Daoy (cell line): ENCODE measurements around the gene MEGF9. TPM values are rescaled to one million over a fixed set of nuclear protein-coding genes. Genes with fewer than 3 reads are reported as not detected.
"Not testable (repeated sequence)": the region's sequence is repeated elsewhere in the genome, so short reads cannot be mapped to it uniquely, and the experiment has no call there.

Experiments used
- DNase-seq: peaks from one replicate; pipeline ENCODE4 v3.0.0-alpha.2; 2015; ENCODE audit warnings: low read depth
- total RNA-seq: library from RNA; depleted of rRNA; stranded (reverse); fragments of >200 nt; shearing (Covaris generic); gene quantifications from 2 replicates; pipeline ENCODE4 v1.2.3, GENCODE V29; 2014; rRNA removed

The MEGF9 gene
- 7.1 and 8.0 TPM in 2 replicates for total RNA-seq

DNA sequence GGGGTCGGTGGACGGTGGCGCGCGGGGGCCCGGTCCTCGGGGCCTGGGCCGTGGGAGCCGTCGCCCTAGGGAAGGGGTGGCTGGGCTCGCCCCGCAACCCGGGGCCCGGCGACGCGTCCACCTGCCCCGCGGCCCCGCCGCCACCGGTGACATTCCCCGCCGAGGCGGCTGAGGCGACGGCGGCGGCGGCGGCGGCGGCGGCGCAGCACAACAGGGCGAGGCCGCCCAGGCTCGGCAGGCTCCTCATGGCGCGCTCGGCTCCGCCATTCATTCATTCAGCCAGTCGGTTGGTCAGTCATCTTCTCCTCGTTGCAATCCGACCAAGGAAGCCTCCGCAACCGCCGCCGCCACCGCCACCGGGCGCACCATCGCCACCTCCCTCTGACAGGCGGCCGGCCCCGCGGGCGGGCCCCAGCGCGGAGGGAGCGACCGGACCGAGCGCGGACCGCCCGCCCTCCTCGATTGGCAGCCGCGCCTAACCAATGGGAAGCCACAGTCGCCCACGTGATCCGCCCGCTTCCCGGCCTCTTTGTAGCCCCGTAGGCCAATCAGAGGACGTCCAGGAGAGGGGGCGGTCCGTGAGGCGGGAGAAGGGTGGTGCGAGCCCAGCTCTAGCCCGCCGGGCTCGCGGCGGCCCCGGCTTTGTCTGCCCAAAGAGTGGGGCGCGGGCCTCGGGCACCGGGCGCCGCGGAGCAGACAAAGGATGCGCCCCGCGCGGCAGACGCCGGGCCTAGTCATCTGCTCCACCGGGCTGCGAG is at the start of gene MEGF9:
Gene MEGF9 (minus strand): TSS at position 383 of the 758 bp plus-strand sequence. CDS start 112 bp downstream, at position 271.
- peak; percentile 100 for DNase-seq

DNA sequence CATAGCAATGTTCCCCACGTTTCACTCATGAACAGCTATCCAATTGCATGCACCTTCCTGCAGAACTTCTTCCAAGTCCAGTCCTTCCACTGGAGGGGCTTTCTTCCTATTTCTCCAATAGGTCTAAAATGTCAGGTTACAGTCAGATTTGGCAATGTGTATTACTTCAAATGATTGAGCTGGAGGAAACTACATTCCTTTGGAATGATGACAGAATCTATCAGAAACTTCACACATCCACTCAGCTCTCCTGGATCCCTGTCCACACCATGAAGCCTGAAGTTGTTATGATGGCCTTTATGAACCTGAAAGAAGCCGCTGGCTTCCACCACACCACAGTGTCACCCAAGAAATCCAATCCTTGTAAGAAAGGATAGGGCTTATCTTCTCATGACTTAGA is 46.7 kb upstream of the MEGF9 start:
- no peak for DNase-seq

DNA sequence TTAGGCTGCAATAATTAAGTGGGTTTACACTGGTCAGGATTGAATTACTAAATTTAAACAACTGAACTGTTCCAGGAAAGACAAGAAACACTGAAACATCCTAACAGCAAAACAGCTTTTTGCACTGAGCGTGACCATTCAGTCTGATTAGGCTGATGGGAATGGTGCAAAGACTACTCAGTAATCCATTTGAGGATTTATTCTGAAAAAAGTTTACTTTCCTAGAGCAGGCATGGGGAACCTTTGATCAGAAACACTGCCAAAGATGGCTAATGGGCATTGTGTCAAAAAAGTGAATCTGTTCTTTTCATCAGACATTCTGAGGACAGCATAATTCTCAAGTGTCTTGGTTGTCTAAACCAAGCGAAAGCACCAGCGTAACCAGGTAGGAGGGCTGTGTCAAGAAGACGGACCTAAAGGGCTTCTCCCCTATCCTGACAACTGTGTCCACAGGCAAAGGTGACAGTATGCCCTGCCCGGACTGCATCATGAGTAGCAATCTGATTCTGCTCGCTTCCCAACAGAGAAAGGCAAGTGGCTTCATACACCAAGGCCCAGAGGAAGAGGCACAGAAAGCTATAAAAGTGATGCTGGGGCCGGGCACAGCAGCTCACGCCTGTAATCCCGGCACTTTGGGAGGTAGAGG is 45.6 kb upstream of the MEGF9 start:
- DNase-seq = no peak

DNA sequence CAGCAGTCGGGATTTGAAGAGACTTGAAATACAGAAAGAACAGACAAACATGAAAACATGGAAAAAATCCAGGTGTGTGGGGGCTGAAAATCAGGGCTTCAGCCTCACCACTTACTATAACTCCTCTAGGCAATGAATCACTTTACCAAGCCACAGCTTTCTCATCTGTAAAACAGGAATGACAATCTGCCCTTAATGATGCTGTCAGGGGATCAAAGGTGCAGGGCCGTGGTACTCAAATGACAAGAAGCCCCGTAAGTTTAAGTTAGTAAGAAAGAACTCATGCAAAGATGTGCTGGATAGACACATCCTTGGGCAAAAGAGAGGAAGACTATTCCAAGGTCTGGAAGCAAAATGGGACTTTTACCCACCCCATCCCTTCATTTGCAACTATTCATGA is 44.3 kb upstream of the MEGF9 start:
- DNase-seq = no peak

DNA sequence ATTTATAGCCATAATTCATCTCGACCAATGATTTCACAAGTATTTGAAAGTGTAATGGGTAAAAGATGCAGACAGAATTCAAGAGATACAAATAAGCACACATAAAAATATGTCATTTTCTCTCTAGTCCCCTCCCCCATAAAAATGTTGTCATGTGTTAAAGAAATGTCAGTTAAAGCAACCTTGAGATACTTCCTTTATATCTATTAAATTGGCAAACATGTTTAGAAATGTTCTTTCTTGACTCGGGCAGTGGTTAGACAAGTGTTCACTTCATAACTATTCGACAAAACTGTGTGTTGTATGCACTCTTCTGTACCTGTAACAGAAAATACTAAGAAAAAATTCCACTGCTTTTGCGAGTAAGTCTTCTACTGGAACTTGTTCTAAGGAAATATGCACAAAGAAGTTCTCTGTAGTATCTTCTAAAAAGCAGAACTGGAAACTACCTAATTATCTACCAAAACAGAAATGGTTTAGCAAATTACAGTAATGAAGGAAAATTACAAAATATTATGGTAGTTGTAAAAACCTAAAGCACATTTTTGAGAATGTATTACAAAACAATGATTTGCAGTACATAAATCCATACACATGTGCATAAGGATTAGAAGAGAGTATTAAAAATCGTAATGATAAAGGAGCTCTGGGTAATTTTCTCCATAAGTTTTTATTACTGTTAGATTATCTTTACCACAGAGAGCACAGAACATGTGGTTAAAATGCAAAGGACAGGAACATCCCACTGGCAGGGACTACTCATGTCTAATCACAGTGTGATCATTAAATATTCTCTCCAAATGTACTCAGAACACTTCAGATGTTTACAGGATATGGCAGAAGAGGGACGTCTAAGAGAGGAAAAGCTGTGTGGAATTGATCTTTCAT is 43.0 kb upstream of the MEGF9 start:
- DNase-seq = no peak

DNA sequence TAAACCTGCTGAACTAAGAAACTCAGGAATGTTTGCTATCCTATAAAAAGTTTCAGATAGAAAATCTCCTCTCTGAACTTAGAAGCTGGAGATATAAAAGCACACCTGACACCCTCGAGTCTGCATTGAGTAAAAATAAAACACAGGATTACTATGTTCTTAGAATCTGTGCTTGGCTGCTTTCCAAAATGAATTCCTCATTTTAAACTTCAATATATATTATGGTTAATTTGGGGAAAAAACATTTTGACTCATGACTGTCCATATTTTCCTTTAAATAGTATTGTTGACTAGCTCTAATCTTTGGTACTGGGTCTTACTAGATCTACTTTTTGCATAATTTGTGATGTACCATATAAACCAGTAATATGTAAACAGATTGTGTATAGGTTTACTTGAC is 42.3 kb upstream of the MEGF9 start:
- DNase-seq = no peak

DNA sequence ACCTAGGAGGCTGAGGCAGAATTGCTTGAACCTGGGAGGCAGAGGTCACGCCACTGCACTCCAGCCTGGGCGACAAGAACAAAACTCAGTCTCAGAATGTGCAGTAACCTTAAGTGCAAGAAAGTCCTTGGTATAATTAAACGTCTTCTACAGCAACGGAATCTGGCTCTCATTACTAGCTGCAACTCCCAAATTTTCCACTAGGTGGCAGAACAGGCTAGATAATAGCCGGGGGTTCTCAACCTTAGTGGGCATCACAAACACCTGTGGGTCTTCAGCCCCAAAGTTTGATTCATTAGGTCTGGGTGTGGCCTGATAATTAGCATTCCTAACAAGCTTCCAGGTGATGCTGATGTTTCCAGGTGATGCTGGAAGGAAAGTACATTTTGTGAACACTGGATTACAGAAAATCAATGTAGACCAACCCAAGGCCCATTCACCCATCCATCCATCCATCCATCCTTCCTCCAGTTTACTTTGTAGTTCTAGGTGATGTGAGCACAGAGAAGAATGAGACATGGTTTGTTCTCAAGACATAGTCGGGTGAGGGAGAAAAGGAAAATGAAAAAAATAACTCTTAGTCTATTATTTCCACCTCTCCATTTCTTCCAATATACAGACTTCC is 41.7 kb upstream of the MEGF9 start:
- DNase-seq = peak; percentile 43

DNA sequence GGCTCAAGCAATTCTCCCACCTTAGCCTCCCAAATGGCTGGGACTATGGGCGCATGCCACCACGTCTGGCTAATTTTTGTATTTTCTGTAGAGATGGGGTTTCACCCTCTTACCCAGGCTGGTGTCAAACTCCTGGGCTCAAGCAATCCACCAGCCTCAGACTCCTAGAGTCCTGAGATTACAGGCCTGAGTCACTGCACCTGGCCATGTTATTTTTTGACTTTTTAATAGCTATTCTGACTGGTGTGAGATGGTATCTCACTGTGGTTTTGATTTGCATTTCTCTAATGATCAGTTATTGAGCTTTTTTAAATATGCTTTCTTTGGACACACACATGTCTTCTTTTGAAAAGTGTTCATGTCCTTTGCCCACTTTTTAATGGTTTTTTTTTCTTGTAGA is 40.8 kb upstream of the MEGF9 start:
- no peak for DNase-seq

DNA sequence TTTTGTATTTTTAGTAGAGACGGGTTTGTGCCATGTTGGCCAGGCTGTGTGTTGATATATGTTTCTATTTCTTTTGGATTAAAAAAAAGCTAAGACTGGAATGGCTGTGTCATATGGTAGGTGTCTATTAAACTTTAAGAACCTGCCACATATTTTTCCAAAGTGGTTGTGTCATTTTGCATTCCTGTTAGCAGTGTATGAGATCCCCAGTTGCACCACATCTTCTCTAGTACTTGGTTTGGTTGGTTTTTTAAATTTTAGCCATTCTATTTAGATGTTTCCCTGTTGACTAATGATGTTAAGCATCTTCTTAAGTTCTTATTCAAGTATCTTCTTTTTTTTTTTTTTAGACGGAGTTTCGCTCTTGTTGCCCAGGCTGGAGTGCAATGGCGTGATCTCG is 36.2 kb upstream of the MEGF9 start:
- no peak for DNase-seq

DNA sequence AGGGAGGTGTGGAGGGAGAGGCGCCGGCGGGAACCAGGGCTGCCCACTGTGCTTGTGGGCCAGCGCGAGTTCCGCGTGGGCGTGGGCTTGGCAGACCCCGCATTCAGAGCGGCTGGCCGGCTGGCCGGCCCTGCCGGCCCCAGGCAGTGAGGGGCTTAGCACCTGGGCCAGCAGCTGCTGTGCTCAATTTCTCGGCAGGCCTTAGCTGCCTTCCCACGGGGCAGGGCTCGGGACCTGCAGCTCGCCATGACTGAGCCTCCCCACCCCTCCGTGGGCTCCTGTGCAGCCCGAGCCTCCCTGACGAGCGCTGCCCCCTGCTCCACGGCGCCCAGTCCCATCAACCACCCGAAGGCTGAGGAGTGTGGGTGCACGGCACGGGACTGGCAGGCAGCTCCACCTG is 32.1 kb upstream of the MEGF9 start:
- DNase-seq = not testable (repeated sequence)

DNA sequence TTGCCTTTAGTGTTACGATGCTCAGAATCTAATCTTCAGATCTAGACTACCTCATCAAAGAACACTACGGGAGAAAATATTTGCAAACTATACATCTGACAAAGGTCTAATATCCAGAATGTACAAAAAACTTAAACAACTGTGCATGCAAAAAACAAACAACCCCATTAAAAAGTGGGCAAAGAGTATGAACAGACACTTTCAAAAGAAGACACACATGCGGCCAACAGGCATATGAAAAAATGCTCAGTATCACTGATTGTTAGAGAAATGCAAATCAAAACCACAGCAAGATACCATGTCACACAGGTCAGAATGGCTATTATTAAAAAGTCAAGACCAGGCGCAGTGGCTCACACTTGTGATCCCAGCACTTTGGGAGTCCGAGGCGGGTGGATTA is 31.0 kb upstream of the MEGF9 start:
- no peak for DNase-seq

DNA sequence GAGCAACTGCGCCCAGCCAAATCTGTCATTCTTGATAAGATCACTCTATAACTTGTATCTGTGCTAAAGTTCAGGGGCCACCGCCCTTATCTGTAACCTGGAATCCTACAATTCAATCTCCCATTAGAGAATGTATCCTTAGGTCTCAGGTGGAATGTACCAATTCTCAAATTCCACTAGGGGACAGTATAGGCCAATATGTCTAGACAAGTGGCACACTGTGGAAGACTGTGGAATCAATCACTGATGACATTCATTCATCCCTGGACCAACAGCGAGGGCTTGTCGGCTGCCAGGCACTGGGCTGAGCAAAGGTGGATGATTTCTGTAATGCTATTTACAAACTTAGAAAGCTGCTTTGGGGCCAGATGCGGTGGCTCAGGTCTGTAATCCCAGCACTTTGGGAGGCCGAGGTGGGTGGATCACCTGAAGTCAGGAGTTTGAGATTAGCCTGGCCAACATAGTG is 28.7 kb upstream of the MEGF9 start:
- DNase-seq = peak; percentile 51

DNA sequence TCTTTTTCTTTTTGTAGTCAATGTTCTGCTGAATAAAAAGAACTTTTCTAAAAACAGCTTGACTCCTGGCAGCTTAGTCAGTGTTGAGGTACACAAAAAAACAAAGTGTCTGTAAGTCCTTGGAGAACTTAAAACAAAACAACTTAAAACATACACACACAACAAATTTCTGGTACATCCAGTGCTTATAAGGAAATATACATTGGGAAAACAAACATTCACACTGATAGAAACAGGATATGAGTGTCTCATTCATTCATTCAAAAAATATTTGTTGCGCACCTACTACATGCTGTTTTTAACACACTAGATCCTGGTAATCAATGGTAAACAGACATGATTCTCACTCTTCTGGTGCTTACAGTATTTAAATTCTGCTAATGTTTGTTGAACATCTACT is 27.4 kb upstream of the MEGF9 start:
- no peak for DNase-seq

DNA sequence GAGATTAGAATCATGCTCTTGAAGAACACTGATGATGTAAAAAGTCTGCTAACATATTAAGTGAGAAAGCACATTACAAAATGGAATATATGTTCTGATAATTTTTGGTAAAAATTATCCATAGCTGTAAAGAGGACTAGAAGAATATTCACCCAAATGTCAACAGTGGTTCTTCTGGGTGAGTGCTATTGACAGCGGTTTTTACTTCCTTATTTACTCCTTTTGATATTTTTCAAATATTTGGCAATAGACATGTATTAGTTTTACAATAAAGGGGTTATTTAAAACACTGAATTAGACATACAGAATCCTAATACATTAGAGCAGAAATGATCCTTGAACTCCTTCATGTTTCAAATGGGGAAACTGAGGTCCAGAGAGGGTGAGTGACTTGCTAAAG is 26.9 kb upstream of the MEGF9 start:
- no peak for DNase-seq

DNA sequence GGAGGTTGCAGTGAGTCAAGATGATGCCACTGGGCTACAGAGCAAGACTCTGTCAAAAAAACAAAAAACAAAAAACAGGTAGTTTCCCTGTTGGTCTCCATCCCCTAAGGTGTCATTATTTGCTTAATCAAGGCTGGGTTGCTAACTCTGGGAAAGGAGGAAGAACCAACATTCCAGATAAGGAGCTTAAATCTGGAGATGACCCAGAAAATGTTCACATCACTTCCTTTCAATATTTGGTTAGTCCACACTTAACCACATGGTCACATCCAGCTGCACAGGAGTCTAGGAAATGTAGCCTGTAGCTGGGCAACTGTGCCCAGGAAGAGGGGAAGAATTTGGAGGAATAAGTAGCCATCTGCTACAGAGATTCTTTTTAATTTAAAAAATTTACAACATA is 25.9 kb upstream of the MEGF9 start:
- no peak for DNase-seq

DNA sequence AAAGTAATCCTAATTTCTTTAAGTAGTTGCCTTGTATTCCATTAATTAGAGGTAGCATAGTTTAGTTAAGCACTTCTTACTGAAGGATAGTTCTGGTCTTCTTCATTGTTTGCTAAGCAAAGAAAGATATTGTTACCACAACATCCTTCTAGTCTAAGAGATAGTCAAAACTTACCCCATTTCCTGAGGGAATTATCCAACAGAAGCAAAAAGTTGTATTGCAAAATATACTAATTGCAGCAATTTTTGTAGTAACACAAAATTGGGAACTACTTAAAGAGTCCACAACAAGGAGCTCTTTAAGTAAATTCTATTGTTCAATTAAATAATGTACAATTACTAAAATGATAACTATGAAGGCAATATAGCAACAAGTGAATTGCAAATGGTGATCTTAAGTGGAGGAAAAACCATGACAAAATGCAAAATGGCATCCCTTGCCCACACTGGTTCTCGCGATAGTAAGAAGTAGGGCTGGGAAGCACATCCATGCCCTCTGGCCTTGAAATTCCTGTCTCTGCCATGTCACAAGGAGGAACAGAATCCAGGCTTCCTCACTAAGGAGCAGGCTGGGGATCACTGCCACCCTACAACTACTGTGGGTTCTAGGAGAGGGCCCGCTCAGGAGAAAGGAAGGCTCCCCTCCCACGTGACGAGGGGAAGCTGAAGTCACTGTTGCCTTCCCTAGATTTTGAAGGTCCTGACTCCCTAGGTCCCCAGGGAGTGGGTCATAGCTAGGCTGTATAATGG is 23.3 kb upstream of the MEGF9 start:
- no peak for DNase-seq

DNA sequence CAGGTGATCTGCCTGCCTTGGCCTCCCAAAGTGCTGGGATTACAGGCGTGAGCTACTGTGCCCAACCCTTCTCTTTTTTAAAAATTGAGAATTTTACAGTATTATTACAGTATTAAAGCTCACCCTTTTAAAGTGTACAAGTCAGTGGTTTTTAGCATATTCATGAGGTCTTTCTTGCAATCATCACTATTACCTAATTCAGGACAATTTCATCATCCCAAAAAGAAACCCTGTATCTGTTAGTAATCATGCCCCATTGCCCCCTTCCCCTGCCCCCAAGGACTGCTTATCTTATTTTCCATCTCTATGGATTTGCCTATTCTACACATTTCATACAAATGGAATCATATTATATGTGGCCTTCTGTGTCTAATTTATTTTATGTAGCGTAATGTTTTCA is 22.6 kb upstream of the MEGF9 start:
- DNase-seq = no peak

DNA sequence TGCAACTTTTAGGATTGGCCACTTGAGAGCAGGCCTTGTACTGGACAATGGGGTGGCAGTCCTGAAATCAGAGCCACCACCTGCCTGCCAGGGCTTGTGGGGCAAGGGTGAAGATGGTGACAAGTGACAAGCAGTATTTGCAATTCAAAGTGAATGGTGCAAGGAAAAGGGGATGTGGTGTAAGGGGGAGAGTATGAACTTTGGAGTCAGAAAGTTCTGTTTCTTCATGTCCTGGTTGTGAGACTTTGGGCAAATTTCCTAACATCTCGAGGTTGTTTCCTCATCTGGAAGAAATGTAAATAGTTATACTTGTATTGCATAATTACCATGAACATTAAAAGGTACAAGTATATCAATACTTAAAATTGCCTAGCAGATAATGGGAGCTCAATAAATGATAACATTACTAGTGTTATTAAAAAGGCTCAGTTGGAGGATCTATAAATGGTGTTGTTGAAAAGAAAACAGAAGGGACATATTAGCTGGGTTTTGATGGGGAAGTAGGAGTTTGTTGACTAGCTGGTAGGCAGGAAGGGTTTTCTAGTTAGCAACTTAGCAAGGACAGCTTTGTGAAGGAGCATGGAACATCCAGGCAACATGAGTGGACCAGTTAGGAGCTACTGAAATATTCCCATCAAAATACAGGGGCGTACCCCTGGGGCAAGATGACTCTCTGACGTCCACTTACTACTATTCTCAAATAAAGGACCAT is 21.3 kb upstream of the MEGF9 start:
- DNase-seq = no peak

DNA sequence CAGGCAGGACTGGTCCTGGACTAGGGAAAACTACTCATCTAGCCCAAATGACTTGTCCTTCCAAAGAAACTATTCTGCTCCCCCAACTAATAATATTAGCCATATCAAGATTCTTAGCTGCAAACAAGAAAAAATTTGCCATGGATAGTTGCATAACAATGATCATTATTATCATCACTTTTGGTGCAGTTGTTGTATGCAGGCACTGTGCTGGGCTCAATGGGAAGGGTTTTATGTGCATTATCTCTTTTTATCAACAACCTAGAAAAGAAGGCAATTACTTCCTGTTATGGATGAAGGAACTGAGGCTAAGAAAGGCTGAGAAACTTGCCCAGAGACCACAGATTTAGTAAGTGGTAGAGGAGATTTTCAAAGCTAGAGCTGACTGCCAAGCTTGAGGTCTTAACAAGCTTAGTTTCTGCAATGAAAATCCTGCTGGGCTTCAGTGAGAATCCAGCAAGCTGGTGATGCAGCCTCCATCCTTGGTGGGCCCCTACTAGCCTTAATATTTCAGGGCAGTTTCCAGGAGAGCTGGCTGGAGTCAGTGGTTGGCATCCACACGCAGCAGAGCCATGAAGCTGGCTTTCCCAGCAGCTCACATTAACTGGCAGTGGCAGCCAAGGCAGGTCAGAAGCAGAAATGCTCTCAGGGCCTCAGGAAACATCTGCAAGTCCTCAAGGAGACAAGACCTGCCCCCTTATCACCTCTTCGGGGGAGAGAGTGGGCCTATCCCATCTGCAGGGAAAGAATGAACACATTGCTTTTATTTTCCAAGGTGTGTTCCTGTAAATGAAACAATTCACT is 20.5 kb upstream of the MEGF9 start:
- DNase-seq = no peak

DNA sequence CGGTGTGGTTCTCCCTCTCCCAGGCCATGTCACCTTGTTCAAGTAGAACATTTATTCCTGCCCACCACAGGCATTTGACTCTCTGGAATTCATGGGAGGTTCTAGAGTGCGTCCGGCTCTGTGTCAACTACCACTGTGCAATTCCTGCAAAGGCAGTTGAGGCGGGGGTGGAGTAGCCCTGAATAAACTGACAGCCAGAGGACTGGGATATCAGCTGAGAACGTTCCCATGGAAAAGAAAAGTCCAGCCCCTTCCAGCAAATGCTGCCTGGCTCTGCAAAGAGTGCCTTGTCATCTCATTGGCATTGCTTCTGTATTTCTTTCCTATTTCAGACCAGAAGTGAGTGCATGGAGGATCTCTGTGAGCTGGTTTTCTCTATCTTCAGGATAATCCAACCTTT is 18.9 kb upstream of the MEGF9 start:
- DNase-seq = no peak
